ENCODE measurements around the gene OR5D13. TPM values are rescaled to one million over a fixed set of nuclear protein-coding genes. Genes with fewer than 3 reads are reported as not detected.
A peak's percentile ranks its signal among the peaks of the same experiment; 100 is the strongest.

Gene OR5D13
- total and polyA plus RNA-seq, 10 of the 15 experiments (the other 5 are each of a cell fraction or from before 2014, with no cell fraction given) = not detected

DNA sequence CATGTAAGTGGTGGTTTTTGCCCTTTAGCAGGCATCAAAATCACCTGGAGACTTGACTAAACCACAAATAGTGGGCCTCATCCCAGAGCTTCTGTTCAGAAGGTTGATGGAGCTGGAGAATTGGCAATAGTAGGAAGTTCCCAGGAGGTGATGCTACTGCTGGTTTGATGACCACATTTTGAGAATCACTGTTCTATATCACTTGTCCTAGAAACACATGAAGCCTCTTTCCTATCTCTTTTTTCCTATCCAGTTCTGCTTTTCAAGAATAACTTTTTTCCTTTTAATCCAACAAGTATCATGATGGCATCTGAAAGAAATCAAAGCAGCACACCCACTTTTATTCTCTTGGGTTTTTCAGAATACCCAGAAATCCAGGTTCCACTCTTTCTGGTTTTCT lies at the start of gene OR5D13 (continued):
- TF ChIP-seq ATF2 (IDR thresholded peaks at IDR 0.05; ENCODE audit: low read length) (no peak), JUND (IDR thresholded peaks at IDR 0.05; ENCODE audit: low read depth, low read length) (no peak), ZZZ3 (IDR thresholded peaks at IDR 0.05; ENCODE audit: control insufficient read depth, insufficient read length, low read depth) (no peak), NFYA (IDR thresholded peaks at IDR 0.05; ENCODE audit: borderline replicate concordance, low read depth, low read length) (no peak), LARP7 (IDR thresholded peaks at IDR 0.05) (no peak)
- TF ChIP-seq, protein P1, sequence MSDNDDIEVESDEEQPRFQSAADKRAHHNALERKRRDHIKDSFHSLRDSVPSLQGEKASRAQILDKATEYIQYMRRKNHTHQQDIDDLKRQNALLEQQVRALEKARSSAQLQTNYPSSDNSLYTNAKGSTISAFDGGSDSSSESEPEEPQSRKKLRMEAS (IDR thresholded peaks at IDR 0.05; ENCODE audit: low read depth, low read length) = no peak

- ChIA-PET CTCF (no interaction called here), SMC1A (ENCODE audit: uncharacterized antibody, unreplicated experiment) (no interaction called here), POLR2A (no interaction called here), RAD21 (ENCODE audit: unreplicated experiment) (no interaction called here)
- in situ Hi-C loops (cut with MboI) = no loop called here
- no peak for FAIRE-seq
- Histone ChIP-seq H3K9me3 (replicated peaks; ENCODE audit: control insufficient read depth, insufficient read depth, low read length) (no peaks in the 10 kb centered on the region), H3K27ac (ENCODE audit: control insufficient read depth, insufficient read depth) (no peak overlapping the region), H3K36me3 (ENCODE audit: control insufficient read depth in 2 of 2, insufficient read depth in 2 of 2, low read length in 1 of 2) (no peaks in the 10 kb centered on the region), H2AFZ (ENCODE audit: control insufficient read depth, low read depth, low read length) (no peak overlapping the region), H3K79me2 (ENCODE audit: control insufficient read depth, insufficient read depth, low read length) (no peaks in the 10 kb centered on the region), H3K4me2 (ENCODE audit: control insufficient read depth, insufficient read depth) (no peak overlapping the region), H3K27me3 (replicated peaks in 1 of 2; ENCODE audit: control insufficient read depth in 2 of 2, insufficient read depth in 2 of 2, low read length in 1 of 2) (no peaks in the 10 kb centered on the region), H3K9ac (ENCODE audit: control insufficient read depth, insufficient read depth, low read length) (no peak overlapping the region), H3K4me3 (no peak overlapping the region), H3K4me1 (ENCODE audit: control insufficient read depth, insufficient read depth, low read length) (no peaks in the 10 kb centered on the region), H4K20me1 (ENCODE audit: control insufficient read depth, insufficient read depth) (no peaks in the 10 kb centered on the region)
- whole genome bisulfite sequencing (ENCODE audit: insufficient coverage, insufficient replicate concordance, low lambda C conversion rate, missing lambda C conversion rate) = 4% methylated on average over 5 of the region's 5 CpGs
- no peak for DNase-seq (ENCODE audit: low read depth, low spot score)
- no peak for TF ChIP-seq CEBPZ (IDR thresholded peaks at IDR 0.05; ENCODE audit: low read depth, low read length)
- peak in 2 of 3 experiments; percentile 1 to 18; a peak in 1 of 6 replicates for TF ChIP-seq CTCF (IDR thresholded peaks at IDR 0.05 in 2 of 3, conservative IDR thresholded peaks at IDR 0.05 in 1 of 3; ENCODE audit: control insufficient read depth in 2 of 3, extremely low read depth in 1 of 3, insufficient read depth in 1 of 3, low read depth in 3 of 3, low read length in 3 of 3)
- TF ChIP-seq RAD51 (IDR thresholded peaks at IDR 0.05) = peak; percentile 26; the same call in 1 of the 2 replicates
- no peak for TF ChIP-seq LARP7 (IDR thresholded peaks at IDR 0.05)
- intact Hi-C loops (cut with micrococcal nuclease; ENCODE audit: unreplicated experiment) = no loop called here
- no TSS peak for BruUV-seq (replicated peaks)
- peak; percentile 31; the same call in 1 of the 3 replicates for ATAC-seq
These were observed 46.4 kb upstream of the OR5D13 start for GRCh38 chr11:55726715-55727324.
